Mucosa of descending colon (tissue), 3 donors: ENCODE results near the gene RAB3D. TPM values are rescaled to one million over a fixed set of nuclear protein-coding genes. Genes with fewer than 3 reads are reported as not detected.
"Not testable (repeated sequence)": the region's sequence is repeated elsewhere in the genome, so short reads cannot be mapped to it uniquely, and the experiment has no call there.

Source experiments
- ATAC-seq: fragments of 200-7000 bp; cut with Tn5 transposase; one replicate; pipeline ENCODE4 v1.9.1; 2020; ENCODE audit warnings: mild to moderate bottlenecking, moderate library complexity
- DNase-seq, 3 donors: peaks; one replicate each; pipeline ENCODE4 v3.0.0-alpha.2; 2020
- H3K36me3 ChIP-seq: fragments of 200-600 bp; one replicate; pipeline ENCODE4 v1.8.0; 2021; ENCODE audit warnings: low read depth, mild to moderate bottlenecking
- H3K4me1 ChIP-seq: fragments of 200-600 bp; one replicate; pipeline ENCODE4 v1.8.0; 2021; ENCODE audit warnings: low read depth, mild to moderate bottlenecking
- H3K4me3 ChIP-seq: fragments of 200-600 bp; one replicate; pipeline ENCODE4 v1.8.0; 2021; ENCODE audit warnings: mild to moderate bottlenecking
- H3K9me3 ChIP-seq: fragments of 200-600 bp; one replicate; pipeline ENCODE4 v1.8.0; 2021; ENCODE audit warnings: mild to moderate bottlenecking
- intact Hi-C, 2 donors: fragments of 100-400 bp; cut with DNase I in 1 of 2; cut with micrococcal nuclease in 1 of 2; formaldehyde crosslinking; loops; one replicate each; pipeline versions ENCODE4 v1.11.0 to v1.11.1; 2022; cut with DNase I, micrococcal nuclease
- total RNA-seq, 3 donors: library from RNA; stranded (reverse); fragmentation: NEBNext Ultra II Directional in 2 of 3; extraction: Animal tissue kit (Norgen Biotek cat#: 25700) in 2 of 3; gene quantifications; one replicate each; pipeline versions ENCODE4 v1.2.1 to v1.2.4, GENCODE V29; 2021 to 2023
- TF ChIP-seq, protein P1 (sequence below): fragments of 200-600 bp; IDR thresholded peaks from one replicate; pipeline ENCODE4 v1.8.0; 2022; ENCODE audit warnings: antibody characterized with exemption, mild to moderate bottlenecking
- donor health status: DM: no; HTN: no; CAD: no; lungs with moderate emphysema.
- donor health status: DM: no; HTN: no; CAD: no.
- donor health status: DM: no; HTN: yes; CAD: no.

The RAB3D gene
- total RNA-seq, 3 donors from 2014 or later: 21.0 to 34.9 (median 33.9) TPM

DNA sequence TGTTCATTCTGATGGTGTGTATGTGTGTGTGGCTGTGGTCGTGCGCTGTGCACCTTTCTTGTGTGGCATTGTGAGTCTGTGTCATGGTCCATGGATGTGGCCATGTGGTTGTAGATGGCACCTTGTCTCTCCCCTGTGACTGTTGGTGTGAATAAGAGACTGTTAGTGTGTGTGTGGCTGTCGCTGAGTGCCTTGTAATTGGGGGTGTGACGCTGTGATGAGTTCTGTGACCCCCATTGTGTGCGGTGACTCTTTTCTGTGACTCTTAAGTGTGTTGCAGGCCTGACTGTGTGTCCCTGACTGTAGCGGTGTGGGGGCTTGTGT lies 16.6 kb upstream of the RAB3D start:
- ATAC-seq (no peak), DNase-seq (no peak)
- Histone ChIP-seq H3K9me3 (no peaks in the 10 kb centered on the region), H3K4me3 (no peak overlapping the region), H3K4me1 (peaks cover 3% of the 10 kb centered on the region), H3K36me3 (no peaks in the 10 kb centered on the region)
- intact Hi-C loops: no loop called here
- TF ChIP-seq, protein P1, sequence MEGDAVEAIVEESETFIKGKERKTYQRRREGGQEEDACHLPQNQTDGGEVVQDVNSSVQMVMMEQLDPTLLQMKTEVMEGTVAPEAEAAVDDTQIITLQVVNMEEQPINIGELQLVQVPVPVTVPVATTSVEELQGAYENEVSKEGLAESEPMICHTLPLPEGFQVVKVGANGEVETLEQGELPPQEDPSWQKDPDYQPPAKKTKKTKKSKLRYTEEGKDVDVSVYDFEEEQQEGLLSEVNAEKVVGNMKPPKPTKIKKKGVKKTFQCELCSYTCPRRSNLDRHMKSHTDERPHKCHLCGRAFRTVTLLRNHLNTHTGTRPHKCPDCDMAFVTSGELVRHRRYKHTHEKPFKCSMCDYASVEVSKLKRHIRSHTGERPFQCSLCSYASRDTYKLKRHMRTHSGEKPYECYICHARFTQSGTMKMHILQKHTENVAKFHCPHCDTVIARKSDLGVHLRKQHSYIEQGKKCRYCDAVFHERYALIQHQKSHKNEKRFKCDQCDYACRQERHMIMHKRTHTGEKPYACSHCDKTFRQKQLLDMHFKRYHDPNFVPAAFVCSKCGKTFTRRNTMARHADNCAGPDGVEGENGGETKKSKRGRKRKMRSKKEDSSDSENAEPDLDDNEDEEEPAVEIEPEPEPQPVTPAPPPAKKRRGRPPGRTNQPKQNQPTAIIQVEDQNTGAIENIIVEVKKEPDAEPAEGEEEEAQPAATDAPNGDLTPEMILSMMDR: no peak

DNA sequence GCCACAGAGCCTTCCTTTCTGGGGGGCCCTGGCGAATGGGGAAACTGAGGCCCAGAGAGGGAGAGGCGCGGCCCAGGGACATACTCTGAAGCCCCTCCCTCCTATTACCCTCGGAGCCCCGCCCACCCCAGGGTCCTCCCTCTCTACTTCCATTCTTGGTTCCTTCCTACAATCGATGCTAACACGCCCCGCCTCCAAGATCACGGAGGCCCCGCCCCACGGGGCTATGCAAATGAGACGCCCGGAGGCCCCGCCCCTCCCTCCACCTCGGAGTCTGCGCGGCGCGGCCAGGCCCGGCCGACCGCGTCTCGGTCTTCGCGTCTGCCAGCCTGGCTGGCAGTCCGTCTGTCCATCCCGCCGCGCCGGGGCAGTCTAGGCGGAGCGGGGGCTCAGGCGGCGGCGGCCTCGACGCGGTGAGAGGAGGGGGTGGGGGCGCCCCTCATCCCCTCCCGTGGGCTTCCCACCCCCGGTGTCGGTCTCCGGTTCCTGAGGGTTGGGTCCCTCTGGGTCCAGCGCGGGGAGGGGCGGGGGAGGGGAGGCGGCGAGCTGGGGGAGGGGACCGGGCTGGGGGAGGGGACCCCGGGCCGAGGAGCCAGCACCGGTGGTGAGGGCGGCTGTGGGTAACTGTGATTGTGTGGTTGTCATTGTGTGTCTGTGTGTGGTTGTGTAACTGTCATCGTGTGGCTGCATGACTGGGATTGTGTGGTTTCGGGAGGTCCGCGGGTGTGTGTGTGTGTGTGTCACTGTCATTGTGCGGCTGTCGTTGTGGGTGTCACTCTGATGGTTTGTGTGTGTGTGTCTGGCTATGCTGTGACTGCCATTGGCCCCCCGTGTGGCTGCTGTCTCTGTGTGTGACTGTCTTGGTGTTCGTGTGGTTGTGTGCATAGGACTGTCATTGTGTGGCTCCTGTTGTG lies 16.0 kb upstream of the RAB3D start, which contains the start of gene PLPPR2:
PLPPR2 (plus strand) TSS at position 273 of the 914 bp plus-strand sequence. CDS start 2,242 bp downstream, outside the sequence.
- H3K36me3 ChIP-seq: no peaks in the 10 kb centered on the region
- ATAC-seq: peak; percentile 98
- TF ChIP-seq, protein P1: no peak
- peak within 1 kb of the TSS; percentile 14 for H3K4me3 ChIP-seq
- peaks cover 2% of the 10 kb centered on the region for H3K4me1 ChIP-seq
- H3K9me3 ChIP-seq: no peaks in the 10 kb centered on the region
- intact Hi-C loops: no loop called here
- DNase-seq: peak; percentile 92 to 94 (median 94)

DNA sequence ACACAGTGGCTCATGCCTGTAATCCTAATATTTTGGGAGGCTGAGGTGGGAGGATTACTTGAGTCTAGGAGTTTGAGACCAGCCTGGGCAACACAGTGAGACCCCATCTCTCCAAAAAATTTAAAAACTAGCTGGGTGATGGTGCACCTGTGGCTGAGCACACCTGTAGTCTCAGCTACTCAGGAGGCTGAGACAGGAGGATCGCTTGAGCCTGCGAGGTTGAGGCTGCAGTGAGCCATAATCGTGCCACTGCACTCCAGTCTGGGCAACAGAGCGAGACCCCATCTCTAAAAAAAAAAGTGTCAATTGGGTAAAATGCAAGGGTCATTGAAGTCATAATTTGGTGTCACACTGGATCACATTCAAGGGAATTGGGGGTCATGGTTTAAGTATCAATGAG lies 14.6 kb upstream of the RAB3D start:
- H3K36me3 ChIP-seq, ATAC-seq, intact Hi-C loops, DNase-seq, H3K4me1 ChIP-seq, H3K9me3 ChIP-seq, H3K4me3 ChIP-seq: not testable (repeated sequence)

DNA sequence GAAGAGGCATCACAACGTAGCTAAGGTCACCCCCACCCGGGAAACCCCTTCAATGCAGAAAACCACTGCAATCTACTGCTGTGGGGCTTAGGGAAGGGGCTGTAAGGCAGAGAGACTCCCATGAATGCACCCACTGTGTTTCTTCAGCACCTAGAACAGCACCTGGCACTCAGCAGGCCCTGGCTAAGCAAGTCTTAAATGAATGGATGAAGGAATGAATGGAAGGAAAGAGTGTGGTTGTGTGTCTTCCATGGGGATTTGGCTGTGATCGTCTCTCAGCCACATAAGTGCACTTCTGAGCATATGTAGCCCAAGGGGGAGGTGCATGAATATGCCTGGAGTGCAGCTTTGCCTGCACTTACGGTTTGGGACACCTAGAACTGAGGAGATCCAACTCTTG lies 9.7 kb upstream of the RAB3D start:
- no peak overlapping the region for H3K4me3 ChIP-seq
- intact Hi-C loops: no loop called here
- peaks cover 20% of the 10 kb centered on the region for H3K4me1 ChIP-seq
- ATAC-seq: no peak
- no peaks in the 10 kb centered on the region for H3K9me3 ChIP-seq
- TF ChIP-seq, protein P1: no peak
- peaks cover 3% of the 10 kb centered on the region for H3K36me3 ChIP-seq
- DNase-seq: no peak

DNA sequence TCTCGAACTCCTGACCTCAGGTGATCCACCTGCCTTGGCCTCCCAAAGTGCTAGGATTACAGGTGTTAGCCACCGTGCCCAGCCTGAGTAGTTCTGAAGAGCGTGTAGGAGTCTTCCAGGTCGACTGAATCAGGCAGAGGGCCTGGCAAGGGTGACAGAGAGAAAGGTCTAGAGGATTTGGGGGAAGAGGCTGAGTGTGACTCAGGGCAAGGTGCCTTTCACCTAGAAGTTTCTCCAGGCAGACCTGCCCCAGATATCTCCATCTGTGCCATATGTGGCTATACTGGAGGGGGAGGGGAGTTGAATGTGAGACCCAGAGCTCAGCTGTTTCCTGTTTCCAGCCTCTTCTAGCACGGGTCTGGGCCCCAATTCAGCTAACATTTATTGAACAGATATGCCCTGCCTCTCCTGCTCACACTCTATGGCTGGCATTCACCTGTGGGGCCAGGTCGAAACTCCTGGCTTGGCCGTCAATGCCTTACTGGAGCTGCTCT lies 8.1 kb upstream of the RAB3D start:
- Histone ChIP-seq H3K9me3 (no peaks in the 10 kb centered on the region), H3K36me3 (peaks cover 3% of the 10 kb centered on the region), H3K4me1 (peaks cover 25% of the 10 kb centered on the region), H3K4me3 (no peak overlapping the region)
- DNase-seq: no peak
- TF ChIP-seq, protein P1: no peak
- ATAC-seq: no peak
- intact Hi-C loops: no loop called here
